Measurements from ENCODE around the gene SYCP2. TPM values are rescaled to one million over a fixed set of nuclear protein-coding genes. Genes with fewer than 3 reads are reported as not detected.
"Not testable (repeated sequence)": the region's sequence is repeated elsewhere in the genome, so short reads cannot be mapped to it uniquely, and the experiment has no call there.

The SYCP2 gene
- total RNA-seq, 6 experiments from 2014 or later: 0.23 to 1.1 (median 0.56) TPM

GRCh38 chr20:59858425-59858824, 75.0 kb downstream of the SYCP2 start:
- no peak overlapping the region for H3K4me3 Mint-ChIP-seq
- peaks cover 2% of the 10 kb centered on the region; the same call in 1 of the 2 replicates for H3K27me3 Mint-ChIP-seq (ENCODE audit: insufficient read depth)
- TF ChIP-seq, protein P1, sequence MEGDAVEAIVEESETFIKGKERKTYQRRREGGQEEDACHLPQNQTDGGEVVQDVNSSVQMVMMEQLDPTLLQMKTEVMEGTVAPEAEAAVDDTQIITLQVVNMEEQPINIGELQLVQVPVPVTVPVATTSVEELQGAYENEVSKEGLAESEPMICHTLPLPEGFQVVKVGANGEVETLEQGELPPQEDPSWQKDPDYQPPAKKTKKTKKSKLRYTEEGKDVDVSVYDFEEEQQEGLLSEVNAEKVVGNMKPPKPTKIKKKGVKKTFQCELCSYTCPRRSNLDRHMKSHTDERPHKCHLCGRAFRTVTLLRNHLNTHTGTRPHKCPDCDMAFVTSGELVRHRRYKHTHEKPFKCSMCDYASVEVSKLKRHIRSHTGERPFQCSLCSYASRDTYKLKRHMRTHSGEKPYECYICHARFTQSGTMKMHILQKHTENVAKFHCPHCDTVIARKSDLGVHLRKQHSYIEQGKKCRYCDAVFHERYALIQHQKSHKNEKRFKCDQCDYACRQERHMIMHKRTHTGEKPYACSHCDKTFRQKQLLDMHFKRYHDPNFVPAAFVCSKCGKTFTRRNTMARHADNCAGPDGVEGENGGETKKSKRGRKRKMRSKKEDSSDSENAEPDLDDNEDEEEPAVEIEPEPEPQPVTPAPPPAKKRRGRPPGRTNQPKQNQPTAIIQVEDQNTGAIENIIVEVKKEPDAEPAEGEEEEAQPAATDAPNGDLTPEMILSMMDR (IDR thresholded peaks at IDR 0.05): no peak
- no peaks in the 10 kb centered on the region for H3K4me1 Mint-ChIP-seq (ENCODE audit: low read depth)
- no peak for DNase-seq
- peaks cover 13% of the 10 kb centered on the region for H3K9me3 Mint-ChIP-seq
- H3K27ac Mint-ChIP-seq: no peak overlapping the region
- H3K36me3 Mint-ChIP-seq (ENCODE audit: low read depth): no peaks in the 10 kb centered on the region

DNA sequence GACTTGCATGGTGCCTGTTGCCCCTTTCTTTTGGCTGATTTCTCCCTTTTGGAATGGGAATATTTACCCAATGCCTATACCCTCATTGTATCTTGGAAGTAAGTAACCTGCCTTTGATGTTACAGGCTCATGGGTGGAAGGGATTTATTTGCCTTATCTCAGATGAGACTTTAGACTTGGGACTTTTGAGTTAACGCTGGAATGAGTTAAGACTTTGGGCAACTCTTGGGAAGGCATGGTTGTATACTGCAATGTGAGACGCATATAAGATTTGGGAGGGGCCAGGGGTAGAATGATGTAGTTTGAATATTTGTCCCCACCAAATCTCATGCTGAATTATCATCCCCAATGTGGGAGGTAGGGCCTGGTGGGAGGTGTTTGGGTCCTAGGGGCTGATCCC, 75.5 kb downstream of the SYCP2 start:
- Mint-ChIP-seq H3K27me3 (ENCODE audit: insufficient read depth) (peaks cover 2% of the 10 kb centered on the region; the same call in 1 of the 2 replicates), H3K4me3 (no peak overlapping the region), H3K36me3 (ENCODE audit: low read depth) (no peaks in the 10 kb centered on the region), H3K9me3 (peaks cover 12% of the 10 kb centered on the region), H3K4me1 (ENCODE audit: low read depth) (no peaks in the 10 kb centered on the region), H3K27ac (no peak overlapping the region)
- no peak for DNase-seq
- TF ChIP-seq, protein P1 (IDR thresholded peaks at IDR 0.05): no peak

DNA sequence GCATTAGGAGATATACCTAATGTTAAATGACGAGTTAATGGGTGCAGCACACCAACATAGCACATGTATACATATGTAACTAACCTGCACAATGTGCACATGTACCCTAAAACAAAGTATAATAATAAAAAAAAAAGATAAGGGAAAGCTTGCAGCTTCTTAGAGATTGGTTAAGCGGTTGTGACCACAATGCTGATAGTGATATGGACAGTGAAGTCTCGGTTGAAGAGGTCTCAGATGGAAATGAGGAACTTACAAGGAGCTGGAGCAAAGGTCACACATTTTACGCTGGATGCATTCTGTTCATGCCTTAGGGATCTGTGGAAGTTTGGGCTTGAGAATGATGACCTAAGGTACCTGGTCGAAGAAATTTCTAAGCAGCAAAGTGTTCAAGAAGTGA, 76.5 kb downstream of the SYCP2 start:
- H3K36me3 Mint-ChIP-seq (ENCODE audit: low read depth); H3K27ac Mint-ChIP-seq; DNase-seq; H3K4me3 Mint-ChIP-seq; H3K9me3 Mint-ChIP-seq; H3K4me1 Mint-ChIP-seq (ENCODE audit: low read depth); H3K27me3 Mint-ChIP-seq (ENCODE audit: insufficient read depth): not testable (repeated sequence)

DNA sequence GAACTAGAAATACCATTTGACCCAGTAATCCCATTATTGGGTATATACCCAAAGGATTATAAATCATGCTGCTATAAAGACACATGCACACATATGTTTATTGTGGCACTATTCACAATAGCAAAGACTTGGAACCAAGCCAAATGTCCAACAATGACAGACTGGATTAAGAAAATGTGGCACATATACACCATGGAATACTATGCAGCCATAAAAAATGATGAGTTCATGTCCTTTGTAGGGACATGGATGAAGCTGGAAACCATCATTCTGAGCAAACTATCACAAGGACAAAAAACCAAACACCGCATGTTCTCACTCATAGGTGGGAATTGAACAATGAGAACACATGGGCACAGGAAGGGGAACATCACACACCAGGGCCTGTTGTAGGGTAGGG, 76.9 kb downstream of the SYCP2 start:
- DNase-seq; H3K27ac Mint-ChIP-seq; H3K9me3 Mint-ChIP-seq; H3K4me1 Mint-ChIP-seq (ENCODE audit: low read depth); H3K27me3 Mint-ChIP-seq (ENCODE audit: insufficient read depth); H3K36me3 Mint-ChIP-seq (ENCODE audit: low read depth); H3K4me3 Mint-ChIP-seq: not testable (repeated sequence)

- Mint-ChIP-seq H3K27me3 (ENCODE audit: insufficient read depth) (no peaks in the 10 kb centered on the region), H3K4me3 (no peak overlapping the region), H3K4me1 (ENCODE audit: low read depth) (no peaks in the 10 kb centered on the region), H3K27ac (no peak overlapping the region), H3K9me3 (no peaks in the 10 kb centered on the region), H3K36me3 (ENCODE audit: low read depth) (no peaks in the 10 kb centered on the region)
- DNase-seq: peak; percentile 34
- TF ChIP-seq, protein P1 (IDR thresholded peaks at IDR 0.05): peak; percentile 80
Measured at GRCh38 chr20:59850018-59850641, 83.3 kb downstream of the SYCP2 start.

- no peaks in the 10 kb centered on the region for H3K36me3 Mint-ChIP-seq (ENCODE audit: low read depth)
- no peak overlapping the region for H3K4me3 Mint-ChIP-seq
- TF ChIP-seq, protein P1 (IDR thresholded peaks at IDR 0.05): no peak
- H3K27me3 Mint-ChIP-seq (ENCODE audit: insufficient read depth): no peaks in the 10 kb centered on the region
- no peak overlapping the region for H3K27ac Mint-ChIP-seq
- no peaks in the 10 kb centered on the region for H3K9me3 Mint-ChIP-seq
- no peak for DNase-seq
- no peaks in the 10 kb centered on the region for H3K4me1 Mint-ChIP-seq (ENCODE audit: low read depth)
Measured at GRCh38 chr20:59848182-59848581, 85.3 kb downstream of the SYCP2 start.
